Activated T-helper 2 cell treated with anti-CD3 and anti-CD28 coated beads, Interferon-gamma antibody, Interleukin-2, Interleukin-4, amounts not matched to agents 10 μg/mL and 5 μg/mL and 100 μg/mL, durations not matched to agents 14 hours and 24 hours and 36 hours (primary cell): Measurements from ENCODE around the gene RIC8B. TPM values are rescaled to one million over a fixed set of nuclear protein-coding genes. Genes with fewer than 3 reads are reported as not detected.
A peak's percentile ranks its signal among the peaks of the same experiment; 100 is the strongest.

Experiments used
- DNase-seq: peaks from one replicate; pipeline ENCODE4 v3.0.0; 2021; ENCODE audit warnings: low spot score
- H3K27ac Mint-ChIP-seq: one replicate; pipeline ENCODE4 v1.8.0; 2021; ENCODE audit warnings: mixed read lengths
- H3K27me3 Mint-ChIP-seq: one replicate; pipeline ENCODE4 v1.8.0; 2021; ENCODE audit warnings: low read depth, mixed read lengths
- H3K36me3 Mint-ChIP-seq: one replicate; pipeline ENCODE4 v1.8.0; 2021; ENCODE audit warnings: low read depth, mixed read lengths
- H3K4me1 Mint-ChIP-seq: one replicate; pipeline ENCODE4 v1.8.0; 2021; ENCODE audit warnings: low read depth, mixed read lengths
- H3K4me3 Mint-ChIP-seq: one replicate; pipeline ENCODE4 v1.8.0; 2021; ENCODE audit warnings: low read depth, mild to moderate bottlenecking, moderate library complexity, mixed read lengths
- H3K9me3 Mint-ChIP-seq: one replicate; pipeline ENCODE4 v1.8.0; 2021; ENCODE audit warnings: mixed read lengths
- intact Hi-C: fragments of 100-400 bp; cut with micrococcal nuclease; formaldehyde crosslinking; loops from one replicate; pipeline ENCODE4 v1.15.1; 2023
- total RNA-seq: library from RNA; stranded (reverse); gene quantifications from 2 replicates; pipeline ENCODE4 v1.2.3, GENCODE V29; 2022

RIC8B gene
- total RNA-seq, 1 donor from 2014 or later = 11.4 TPM

DNA sequence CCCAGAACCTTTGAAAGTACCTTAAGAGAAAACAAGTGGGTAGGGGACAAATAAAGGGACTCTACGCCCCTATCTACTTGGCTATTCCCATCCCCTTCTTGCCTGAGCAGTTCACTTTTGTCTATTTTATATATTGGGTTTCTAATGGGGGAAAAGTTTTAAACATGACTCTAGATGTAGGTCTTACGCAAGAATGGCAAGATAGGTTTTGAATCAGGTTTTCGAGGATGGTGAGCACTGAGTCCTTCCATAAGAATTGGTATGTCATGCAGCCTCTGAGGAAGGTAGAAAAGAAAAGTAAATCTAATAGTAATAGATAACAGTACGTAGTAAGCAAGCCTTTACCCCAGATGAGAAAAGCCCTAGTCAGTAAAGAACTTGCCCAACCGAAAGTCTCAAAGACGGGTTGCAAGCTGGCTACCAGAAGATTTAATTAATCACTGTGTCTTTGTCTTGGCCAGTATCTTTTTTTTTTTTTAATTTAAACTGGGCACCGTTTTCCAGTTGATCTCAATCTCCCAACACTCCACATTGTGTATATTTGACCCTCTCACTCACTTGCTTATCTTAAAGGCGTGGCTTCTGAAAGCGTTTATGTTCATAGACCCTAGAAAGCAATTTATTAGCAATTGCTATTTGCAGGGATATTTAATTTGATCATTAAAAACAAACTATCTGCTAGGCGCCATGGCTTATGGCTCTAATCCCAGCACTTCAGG is 94.7 kb downstream of the RIC8B start:
- H3K27ac Mint-ChIP-seq = no peak overlapping the region

DNA sequence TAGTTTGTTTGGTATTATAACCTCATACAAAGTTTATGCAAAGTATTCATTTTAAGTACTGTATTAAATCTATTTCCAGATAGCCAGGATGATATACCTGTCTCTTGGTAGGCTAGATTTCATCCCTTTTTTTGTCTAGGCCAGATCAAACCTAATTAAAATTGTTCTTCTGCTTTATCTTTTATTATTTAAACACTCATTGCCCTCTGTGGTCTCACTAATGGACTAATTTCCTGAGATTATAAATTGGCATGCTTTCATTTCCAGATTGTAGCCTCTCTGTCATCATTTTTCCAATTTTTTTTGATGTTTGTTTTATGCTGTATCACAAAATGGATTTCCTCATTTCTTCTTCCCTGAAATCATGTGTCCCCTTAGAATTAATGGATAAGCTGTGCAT is 95.6 kb downstream of the RIC8B start:
- intact Hi-C loops = no loop called here
- no peak for DNase-seq
- Mint-ChIP-seq H3K9me3 (no peaks in the 10 kb centered on the region), H3K4me3 (no peak overlapping the region), H3K27ac (no peak overlapping the region), H3K4me1 (peaks cover 9% of the 10 kb centered on the region), H3K36me3 (peaks cover 22% of the 10 kb centered on the region), H3K27me3 (no peaks in the 10 kb centered on the region)

More for the DNA sequence above, 94.7 kb downstream of the RIC8B start:
- Mint-ChIP-seq H3K9me3 (no peaks in the 10 kb centered on the region), H3K4me1 (peaks cover 9% of the 10 kb centered on the region), H3K27me3 (no peaks in the 10 kb centered on the region), H3K4me3 (no peak overlapping the region), H3K36me3 (peaks cover 20% of the 10 kb centered on the region)
- intact Hi-C loops = no loop called here
- DNase-seq = no peak

DNA sequence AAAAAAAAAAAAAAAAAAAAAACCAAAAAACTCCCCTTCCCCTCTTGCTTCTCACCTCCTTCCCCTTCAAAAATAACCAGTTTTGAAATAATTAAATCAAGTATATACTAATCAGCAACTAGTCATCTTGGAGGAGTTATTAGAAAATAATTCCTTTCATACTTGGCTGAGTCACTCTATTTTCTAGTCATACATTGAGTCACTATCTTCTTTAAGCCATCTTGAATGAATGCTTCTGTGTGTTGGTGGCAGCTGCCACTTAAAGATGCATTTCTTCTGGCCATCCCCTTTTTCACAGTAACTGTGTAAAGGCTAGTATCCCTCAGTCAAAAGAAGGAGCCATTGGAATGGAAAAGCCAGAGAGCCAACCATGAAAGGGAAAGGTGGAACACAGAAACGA is 97.0 kb downstream of the RIC8B start:
- H3K36me3 Mint-ChIP-seq = peaks cover 16% of the 10 kb centered on the region
- no peak overlapping the region for H3K4me3 Mint-ChIP-seq
- H3K4me1 Mint-ChIP-seq = peaks cover 9% of the 10 kb centered on the region
- no peaks in the 10 kb centered on the region for H3K27me3 Mint-ChIP-seq
- intact Hi-C loops = no loop called here
- no peaks in the 10 kb centered on the region for H3K9me3 Mint-ChIP-seq
- no peak for DNase-seq
- H3K27ac Mint-ChIP-seq = peak overlapping the region; percentile 33

DNA sequence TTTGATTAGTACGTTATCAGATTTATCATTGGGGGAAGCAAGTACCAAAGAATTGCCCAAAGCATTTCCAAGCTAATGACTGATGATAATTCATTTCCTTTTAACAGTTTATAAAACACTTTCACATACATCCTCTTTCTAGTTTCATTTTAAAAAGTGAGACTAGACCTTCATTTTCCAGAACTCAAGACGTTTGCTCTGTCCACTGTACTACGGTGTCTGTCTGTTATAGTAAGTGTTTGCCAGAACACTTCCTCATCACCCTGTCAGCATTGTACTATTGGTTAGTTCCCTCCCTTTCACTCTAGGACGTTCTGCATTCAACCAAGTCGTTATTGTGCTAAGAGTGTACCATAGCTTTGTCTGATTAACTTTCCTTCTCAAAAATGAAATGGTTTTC is 99.5 kb downstream of the RIC8B start:
- Mint-ChIP-seq H3K4me1 (peaks cover 9% of the 10 kb centered on the region), H3K36me3 (peaks cover 20% of the 10 kb centered on the region), H3K9me3 (no peaks in the 10 kb centered on the region), H3K27me3 (no peaks in the 10 kb centered on the region), H3K4me3 (no peak overlapping the region), H3K27ac (no peak overlapping the region)
- intact Hi-C loops = no loop called here
- no peak for DNase-seq

DNA sequence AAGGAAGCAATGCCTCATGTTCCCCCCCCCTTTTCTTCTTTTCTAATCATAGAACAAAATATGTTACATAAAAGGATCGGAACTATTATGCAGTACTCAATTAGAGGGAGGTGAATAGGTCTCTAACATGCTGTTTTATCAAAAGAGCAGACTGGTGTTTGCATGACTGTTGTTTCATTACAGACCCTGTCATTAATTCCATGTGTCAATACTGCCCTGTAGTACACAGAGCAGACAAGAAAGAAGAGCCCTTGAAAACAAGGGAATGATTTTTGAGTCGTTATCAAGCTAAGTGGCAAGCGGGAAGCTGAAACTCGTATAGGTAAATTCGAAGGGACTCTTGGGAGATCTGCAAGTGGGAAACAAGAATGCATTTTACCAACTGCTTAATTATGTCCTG is 104.3 kb downstream of the RIC8B start:
- DNase-seq = no peak
- H3K36me3 Mint-ChIP-seq = peaks cover 26% of the 10 kb centered on the region
- no peak overlapping the region for H3K27ac Mint-ChIP-seq
- H3K4me1 Mint-ChIP-seq = no peaks in the 10 kb centered on the region
- no peaks in the 10 kb centered on the region for H3K27me3 Mint-ChIP-seq
- H3K9me3 Mint-ChIP-seq = no peaks in the 10 kb centered on the region
- intact Hi-C loops = no loop called here
- no peak overlapping the region for H3K4me3 Mint-ChIP-seq

DNA sequence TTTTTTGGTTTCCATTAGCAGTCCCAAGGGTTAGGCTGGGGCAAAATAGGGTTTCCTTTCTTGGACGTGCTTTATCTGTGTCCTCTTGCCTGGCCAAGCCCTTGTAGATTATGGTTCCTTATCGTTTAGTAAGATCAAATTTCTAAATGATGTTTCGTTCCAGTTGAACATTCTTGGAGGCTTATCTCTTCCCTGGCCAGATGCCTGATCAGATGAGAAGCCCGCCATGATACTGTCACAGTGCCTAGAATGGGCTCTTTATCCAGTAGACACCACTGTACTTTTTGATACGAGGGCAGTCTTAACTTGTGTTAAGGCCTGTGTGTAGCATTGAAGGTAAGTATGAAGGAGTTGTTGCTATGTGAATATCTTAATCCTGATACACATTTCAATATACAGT is 105.1 kb downstream of the RIC8B start:
- H3K4me1 Mint-ChIP-seq = no peaks in the 10 kb centered on the region

DNA sequence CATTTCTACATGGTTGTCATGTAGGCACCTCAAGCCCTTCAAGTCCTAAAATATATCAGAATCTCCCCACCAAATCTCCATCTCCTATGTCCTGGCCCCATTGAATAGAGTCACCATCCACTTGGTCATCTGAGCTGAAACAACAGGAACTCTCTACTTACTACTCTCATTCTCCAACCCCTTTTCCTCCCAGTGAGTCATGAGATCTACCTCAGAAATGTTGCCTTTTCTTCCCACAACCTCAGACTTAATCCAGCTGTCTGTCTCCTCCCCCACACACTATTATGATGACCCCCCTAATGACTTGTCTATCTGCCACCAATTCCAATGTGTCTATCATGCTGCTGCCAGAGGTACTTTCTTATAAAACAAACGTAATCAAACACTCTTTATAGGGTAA is 108.9 kb downstream of the RIC8B start:
- Mint-ChIP-seq H3K36me3 (peaks cover 40% of the 10 kb centered on the region), H3K27ac (no peak overlapping the region), H3K4me3 (no peak overlapping the region), H3K27me3 (no peaks in the 10 kb centered on the region), H3K9me3 (no peaks in the 10 kb centered on the region), H3K4me1 (no peaks in the 10 kb centered on the region)
- intact Hi-C loops = no loop called here
- no peak for DNase-seq

More for the DNA sequence above, 105.1 kb downstream of the RIC8B start:
- intact Hi-C loops = no loop called here
- no peak overlapping the region for H3K27ac Mint-ChIP-seq
- DNase-seq = no peak
- no peak overlapping the region for H3K4me3 Mint-ChIP-seq
- no peaks in the 10 kb centered on the region for H3K27me3 Mint-ChIP-seq
- H3K36me3 Mint-ChIP-seq = peaks cover 27% of the 10 kb centered on the region
- H3K9me3 Mint-ChIP-seq = no peaks in the 10 kb centered on the region

DNA sequence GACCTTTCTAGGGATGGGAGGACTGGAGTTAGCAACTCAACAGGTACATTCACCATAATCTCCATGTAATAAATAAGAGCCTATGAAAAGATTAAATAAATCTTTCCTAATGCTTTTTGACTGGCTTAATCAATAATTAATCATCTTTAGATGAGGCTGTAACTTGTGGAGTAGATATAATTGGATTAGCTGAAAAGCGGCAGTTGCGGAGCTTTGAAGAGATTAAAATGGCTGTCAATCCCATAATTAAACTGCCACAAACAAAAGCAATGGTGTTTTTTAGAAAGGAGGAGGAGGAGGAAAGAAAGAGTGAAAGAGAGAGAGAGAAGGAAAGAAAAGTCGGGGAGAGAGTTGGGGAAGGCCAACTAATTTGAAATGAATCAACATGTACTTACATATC is 110.5 kb downstream of the RIC8B start:
- Mint-ChIP-seq H3K36me3 (peaks cover 32% of the 10 kb centered on the region), H3K9me3 (no peaks in the 10 kb centered on the region), H3K27ac (no peak overlapping the region), H3K4me1 (no peaks in the 10 kb centered on the region), H3K4me3 (no peak overlapping the region), H3K27me3 (no peaks in the 10 kb centered on the region)
- intact Hi-C loops = no loop called here
- DNase-seq = no peak

DNA sequence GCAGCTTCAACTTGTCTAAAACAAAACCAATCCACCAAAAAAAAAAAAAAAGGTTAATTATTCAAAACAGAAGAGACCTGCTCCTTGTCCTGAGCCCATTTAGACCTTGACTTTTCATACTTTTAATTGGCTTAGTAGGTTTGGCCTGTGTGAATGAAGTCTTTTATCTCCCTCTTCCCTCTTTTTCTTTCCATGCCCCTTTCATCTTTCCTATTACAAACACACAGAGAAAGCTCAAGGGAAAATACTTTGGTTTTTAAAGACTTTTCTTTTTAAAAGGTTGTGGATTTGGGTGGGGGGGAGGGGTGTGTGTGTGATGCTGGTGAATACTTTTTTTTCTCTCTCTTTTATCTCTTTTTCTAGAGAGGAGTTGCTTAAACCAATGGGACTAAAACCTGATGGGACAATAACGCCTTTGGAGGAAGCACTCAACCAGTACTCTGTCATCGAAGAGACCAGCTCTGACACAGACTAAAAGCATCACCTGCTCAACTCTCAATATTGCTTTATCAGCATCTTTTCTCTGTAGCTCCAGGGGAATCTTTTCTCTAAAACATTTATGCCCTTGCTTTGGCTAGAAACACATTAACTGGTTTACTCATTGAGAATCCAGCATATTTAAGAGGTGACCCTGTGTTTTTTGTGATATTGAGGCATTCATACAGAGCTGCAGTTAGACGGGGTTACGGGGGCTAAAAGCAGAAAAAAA is 111.2 kb downstream of the RIC8B start:
- Mint-ChIP-seq H3K36me3 (peaks cover 32% of the 10 kb centered on the region), H3K4me3 (no peak overlapping the region), H3K27me3 (no peaks in the 10 kb centered on the region), H3K27ac (no peak overlapping the region), H3K4me1 (no peaks in the 10 kb centered on the region), H3K9me3 (no peaks in the 10 kb centered on the region)
- intact Hi-C loops = no loop called here
- no peak for DNase-seq

DNA sequence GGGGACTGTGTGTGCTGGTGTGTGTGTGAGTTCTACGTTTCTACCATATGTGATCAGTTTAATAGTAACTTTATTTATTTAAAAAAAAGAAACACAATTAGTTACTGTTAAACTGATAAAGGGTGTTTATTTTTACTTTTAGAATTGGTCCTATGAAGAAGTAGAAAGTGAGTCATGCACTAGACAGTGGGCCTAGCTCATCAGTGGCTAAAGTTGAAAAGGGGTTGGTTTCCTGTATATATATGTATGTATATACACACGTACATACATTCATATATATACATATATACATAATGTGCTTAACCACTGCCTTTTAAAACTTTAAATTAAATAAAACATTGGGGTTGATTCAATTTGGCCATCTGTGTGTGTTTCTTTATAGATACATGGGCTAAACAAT is 112.5 kb downstream of the RIC8B start:
- Mint-ChIP-seq H3K4me3 (no peak overlapping the region), H3K9me3 (no peaks in the 10 kb centered on the region), H3K36me3 (peaks cover 27% of the 10 kb centered on the region), H3K4me1 (no peaks in the 10 kb centered on the region), H3K27me3 (no peaks in the 10 kb centered on the region), H3K27ac (no peak overlapping the region)
- no peak for DNase-seq
- intact Hi-C loops = no loop called here

DNA sequence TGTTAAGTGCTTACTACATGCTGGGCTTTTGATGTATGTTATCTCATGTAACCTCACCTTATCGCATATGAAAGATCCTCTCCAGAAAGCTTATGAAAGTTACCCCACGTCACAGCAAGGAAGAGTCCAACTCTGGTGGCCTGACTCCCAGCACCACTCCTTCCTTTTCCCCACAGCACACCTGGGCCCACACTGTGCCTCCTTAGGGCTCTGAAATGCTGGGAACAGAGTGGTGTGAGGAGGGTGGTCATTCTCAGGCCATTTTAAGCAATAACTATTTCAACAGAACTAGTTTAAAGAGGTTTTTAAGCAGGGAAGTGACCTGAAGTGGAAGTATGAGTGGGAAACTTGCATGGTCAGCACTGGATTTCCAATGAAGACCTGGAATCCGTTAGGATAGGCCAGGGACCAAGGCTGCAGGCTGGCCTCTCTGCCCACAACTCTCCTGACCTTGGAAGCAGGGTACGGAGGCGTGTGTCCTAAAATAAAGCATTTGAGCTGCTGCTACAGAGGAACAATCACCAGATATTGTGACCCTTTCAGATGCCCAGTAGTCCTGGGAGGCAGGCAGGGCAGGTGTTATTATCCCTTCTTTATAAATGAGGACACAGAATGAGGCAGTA is 114.0 kb downstream of the RIC8B start:
- H3K27ac Mint-ChIP-seq = no peak overlapping the region
- H3K4me3 Mint-ChIP-seq = no peak overlapping the region
- peaks cover 22% of the 10 kb centered on the region for H3K36me3 Mint-ChIP-seq
- intact Hi-C loops = no loop called here
- DNase-seq = no peak
- H3K9me3 Mint-ChIP-seq = no peaks in the 10 kb centered on the region
- H3K4me1 Mint-ChIP-seq = no peaks in the 10 kb centered on the region
- H3K27me3 Mint-ChIP-seq = no peaks in the 10 kb centered on the region

DNA sequence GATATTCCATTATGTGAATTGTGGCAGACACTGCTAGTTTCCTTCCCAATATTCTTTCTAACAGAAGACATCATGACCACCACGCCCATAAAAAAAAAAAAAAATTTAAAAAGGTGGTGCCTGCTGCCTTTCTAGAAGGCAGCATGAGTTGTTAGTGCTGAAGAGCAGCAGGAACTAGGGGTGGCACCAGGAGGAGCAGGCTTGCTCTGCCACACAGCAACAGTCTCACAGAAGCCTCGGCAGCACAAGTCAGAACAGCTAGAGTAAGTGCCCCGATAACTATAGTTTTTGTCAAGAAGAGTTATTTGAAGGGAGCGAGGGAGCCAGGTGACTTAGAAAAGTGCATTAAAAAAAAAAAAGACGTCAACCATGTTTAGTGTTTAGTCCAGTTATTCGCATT is 114.8 kb downstream of the RIC8B start:
- H3K36me3 Mint-ChIP-seq = peaks cover 15% of the 10 kb centered on the region
- intact Hi-C loops = no loop called here
- no peak overlapping the region for H3K27ac Mint-ChIP-seq
- no peaks in the 10 kb centered on the region for H3K9me3 Mint-ChIP-seq
- H3K27me3 Mint-ChIP-seq = no peaks in the 10 kb centered on the region
- DNase-seq = no peak
- no peaks in the 10 kb centered on the region for H3K4me1 Mint-ChIP-seq
- no peak overlapping the region for H3K4me3 Mint-ChIP-seq

DNA sequence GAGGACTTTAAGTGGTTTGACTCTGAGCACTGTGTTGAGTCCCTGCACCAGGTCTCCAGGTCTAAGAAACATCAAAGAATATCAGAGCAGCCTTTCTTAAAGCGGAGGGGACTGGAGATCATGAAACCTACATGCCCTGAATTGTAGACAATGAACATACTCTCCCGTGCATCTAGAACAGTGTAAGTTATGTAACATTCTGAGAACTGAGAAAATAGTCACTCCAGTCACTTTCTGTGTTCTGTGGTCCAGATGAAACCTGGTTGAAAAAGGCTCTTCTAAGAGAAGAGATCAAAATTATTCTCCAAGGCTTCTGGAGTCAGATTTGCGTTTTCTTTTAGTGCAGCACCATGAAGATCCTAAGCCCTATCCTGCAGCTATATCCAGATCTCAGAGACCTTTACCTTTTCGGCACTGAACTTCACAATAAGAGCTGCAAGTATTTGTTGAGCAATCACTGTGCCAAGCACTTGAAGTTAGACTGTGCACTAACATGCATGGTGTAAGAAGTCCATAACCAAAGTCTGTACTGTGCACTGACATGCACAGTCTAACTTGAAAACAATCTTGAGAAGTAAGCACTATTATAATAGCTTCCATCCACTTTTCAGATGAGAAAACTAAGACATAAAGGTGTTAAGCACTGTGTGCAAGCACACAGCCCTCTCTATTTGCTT is 115.6 kb downstream of the RIC8B start:
- Mint-ChIP-seq H3K27me3 (no peaks in the 10 kb centered on the region), H3K4me1 (no peaks in the 10 kb centered on the region), H3K4me3 (no peak overlapping the region), H3K9me3 (no peaks in the 10 kb centered on the region), H3K27ac (no peak overlapping the region), H3K36me3 (peaks cover 8% of the 10 kb centered on the region)
- DNase-seq = no peak
- intact Hi-C loops = no loop called here
